NCI-H128 (cell line): ENCODE results near the gene TENT4B.
"Not testable (repeated sequence)": the region's sequence is repeated elsewhere in the genome, so short reads cannot be mapped to it uniquely, and the experiment has no call there.

Experiments used
- DNase-seq: peaks from one replicate; lab custom pipeline; 2025; ENCODE audit not compliant: unreplicated experiment; lab: John Stamatoyannopoulos, UW

TENT4B gene

GRCh38 chr16:50154420-50154950 lies 1.4 kb downstream of the TENT4B start:
- DNase-seq = no peak

- DNase-seq = no peak
These were observed 2.8 kb downstream of the TENT4B start for GRCh38 chr16:50155925-50156324.

GRCh38 chr16:50156590-50156989 lies 3.5 kb downstream of the TENT4B start:
- no peak for DNase-seq

GRCh38 chr16:50160495-50161164 lies 7.5 kb downstream of the TENT4B start:
- no peak for DNase-seq

- no peak for DNase-seq
These were observed 8.8 kb downstream of the TENT4B start for GRCh38 chr16:50161950-50162349.

GRCh38 chr16:50165473-50165872 lies 12.4 kb downstream of the TENT4B start:
- no peak for DNase-seq

GRCh38 chr16:50166511-50167500 lies 13.7 kb downstream of the TENT4B start:
- no peak for DNase-seq

GRCh38 chr16:50167556-50167955 lies 14.4 kb downstream of the TENT4B start:
- DNase-seq = no peak

- DNase-seq = no peak
These were observed 16.5 kb downstream of the TENT4B start for GRCh38 chr16:50169555-50170096.

GRCh38 chr16:50171773-50172172 lies 18.7 kb downstream of the TENT4B start:
- not testable (repeated sequence) for DNase-seq

- DNase-seq = no peak
These were observed 19.3 kb downstream of the TENT4B start for GRCh38 chr16:50172195-50172922.

- no peak for DNase-seq
These were observed 20.2 kb downstream of the TENT4B start for GRCh38 chr16:50173316-50173715.

- DNase-seq = no peak
These were observed 25.4 kb downstream of the TENT4B start for GRCh38 chr16:50178491-50178941.

- DNase-seq = no peak
These were observed 29.3 kb downstream of the TENT4B start for GRCh38 chr16:50182441-50182840.

- no peak for DNase-seq
These were observed 30.2 kb downstream of the TENT4B start for GRCh38 chr16:50183316-50183715.

- no peak for DNase-seq
These were observed 31.9 kb downstream of the TENT4B start for GRCh38 chr16:50185005-50185505.

- DNase-seq = no peak
These were observed 35.6 kb downstream of the TENT4B start for GRCh38 chr16:50188619-50189136.

- no peak for DNase-seq
These were observed 37.2 kb downstream of the TENT4B start for GRCh38 chr16:50190292-50190691.

GRCh38 chr16:50192386-50193050 lies 39.4 kb downstream of the TENT4B start:
- DNase-seq = no peak

- DNase-seq = no peak
These were observed 40.5 kb downstream of the TENT4B start for GRCh38 chr16:50193594-50193993.
